T follicular helper cell (primary cell): Measurements from ENCODE around the gene FSTL4.

Experiments used
- DNase-seq: peaks from one replicate; pipeline ENCODE4 v3.0.0-alpha.2; 2020; ENCODE audit warnings: low read depth

Gene FSTL4

DNA sequence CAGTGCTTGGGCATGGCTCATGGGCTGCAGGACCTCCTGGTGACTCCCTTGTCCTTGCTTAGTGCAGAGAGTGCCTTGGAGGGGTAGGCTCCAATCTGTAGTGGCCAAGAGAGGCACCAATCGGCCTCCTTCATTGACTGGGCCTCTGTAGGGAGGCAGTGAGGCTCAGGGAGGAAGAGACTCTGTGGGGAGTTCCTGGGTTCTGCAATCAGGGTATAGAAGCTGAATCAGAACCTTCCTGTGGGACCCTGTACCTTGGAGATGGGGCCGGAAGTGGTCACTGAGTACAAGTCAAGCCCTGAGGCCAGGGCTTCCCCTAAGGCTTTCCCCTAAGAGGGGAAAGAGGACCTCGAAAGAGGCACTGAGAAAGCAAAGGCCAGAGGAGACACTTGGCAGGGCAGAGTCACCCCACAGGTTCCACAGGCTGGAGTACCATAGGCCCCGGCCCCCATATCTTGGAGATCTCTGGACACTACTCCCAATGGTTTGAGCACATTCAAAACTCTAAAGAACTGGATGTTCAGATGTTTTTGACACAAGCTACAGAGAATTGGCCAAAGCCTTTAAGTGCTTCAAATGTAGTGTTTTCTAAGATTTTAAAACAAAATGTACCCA lies 370.0 kb downstream of the FSTL4 start:
- DNase-seq: no peak

GRCh38 chr5:133241179-133242092 lies 370.9 kb downstream of the FSTL4 start:
- no peak for DNase-seq

DNA sequence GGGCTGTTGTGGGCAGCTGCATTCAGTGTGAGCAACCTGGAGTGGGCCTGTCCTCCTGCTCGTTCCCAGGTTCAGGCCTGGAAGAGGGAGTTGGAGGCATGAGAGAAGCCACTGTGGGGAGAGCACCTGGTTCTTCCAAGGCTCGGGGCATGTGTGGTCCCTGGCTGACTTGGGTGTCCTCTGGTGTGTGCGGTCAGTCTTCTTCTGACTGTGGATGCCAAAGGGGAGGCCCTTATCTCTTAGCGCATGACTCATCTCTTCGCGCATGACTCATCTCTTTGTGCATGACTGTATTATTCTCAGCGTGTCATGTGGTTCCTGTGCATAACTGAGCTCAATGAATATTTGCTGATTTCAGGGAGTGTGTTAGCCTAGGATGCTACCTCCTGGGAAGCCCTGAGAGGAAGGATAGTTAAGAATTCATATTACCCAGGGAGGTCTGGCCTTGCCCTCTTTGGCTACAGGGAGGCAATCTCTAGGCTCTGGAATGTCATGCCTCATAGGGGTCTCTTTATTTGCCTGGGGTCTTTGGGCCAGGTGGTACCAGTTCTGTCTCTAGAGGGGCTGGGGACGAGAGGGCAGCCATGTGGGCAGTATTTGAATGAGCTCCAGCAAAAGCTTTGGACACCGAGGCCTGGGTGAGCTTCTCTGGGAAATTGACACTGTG lies 371.8 kb downstream of the FSTL4 start:
- no peak for DNase-seq

DNA sequence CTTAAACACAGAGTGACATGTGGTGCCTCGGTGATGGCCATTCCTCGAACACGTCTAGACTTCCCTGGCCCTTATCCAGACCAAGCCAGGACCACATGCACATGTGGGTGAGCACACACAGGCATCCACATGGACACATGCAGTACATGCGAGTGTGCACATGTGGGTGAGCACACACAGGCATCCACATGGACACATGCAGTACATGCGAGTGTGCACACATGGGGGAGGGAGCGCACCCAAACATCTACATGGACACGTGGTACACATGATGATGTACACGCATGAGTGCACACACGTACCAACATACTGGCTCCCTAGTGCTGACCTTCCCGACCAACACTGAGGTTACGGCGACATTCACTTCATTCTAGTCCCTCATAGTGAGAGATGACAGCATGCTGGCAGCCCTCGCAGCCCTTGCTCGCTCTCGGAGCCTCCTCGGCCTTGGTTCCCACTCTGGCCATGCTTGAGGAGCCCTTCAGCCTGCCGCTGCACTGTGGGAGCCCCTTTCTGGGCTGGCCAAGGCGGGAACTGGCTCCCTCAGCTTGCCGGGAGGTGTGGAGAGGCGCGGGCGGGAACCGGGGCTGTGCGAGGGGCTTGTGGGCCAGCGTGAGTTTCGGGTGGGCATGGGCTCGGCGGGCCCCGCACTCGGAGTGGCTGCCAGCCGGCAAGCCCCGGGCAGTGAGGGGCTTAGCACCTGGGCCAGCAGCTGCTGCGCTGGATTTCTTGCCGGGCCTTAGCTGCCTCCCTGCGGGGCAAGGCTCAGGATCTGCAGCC lies 373.7 kb downstream of the FSTL4 start:
- no peak for DNase-seq

DNA sequence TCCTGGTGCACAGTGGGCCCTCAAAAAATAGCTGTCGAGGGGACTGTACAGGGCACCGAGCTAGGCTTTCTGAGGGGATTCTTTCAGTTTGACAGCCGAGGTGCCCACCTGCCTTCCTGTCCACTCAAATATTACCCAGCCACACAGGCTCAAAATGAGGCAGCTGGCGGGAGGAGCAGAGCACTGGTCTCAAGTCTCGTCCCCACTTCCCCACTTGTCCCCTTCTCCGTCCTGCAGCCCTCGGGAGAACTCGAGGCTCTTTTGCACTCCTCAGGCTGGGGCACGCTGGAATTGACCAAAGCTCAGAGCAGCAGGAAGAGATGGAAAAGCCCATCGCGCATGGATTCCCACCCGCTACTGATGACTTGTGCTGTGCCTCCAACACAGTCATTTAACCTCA lies 375.4 kb downstream of the FSTL4 start:
- no peak for DNase-seq

DNA sequence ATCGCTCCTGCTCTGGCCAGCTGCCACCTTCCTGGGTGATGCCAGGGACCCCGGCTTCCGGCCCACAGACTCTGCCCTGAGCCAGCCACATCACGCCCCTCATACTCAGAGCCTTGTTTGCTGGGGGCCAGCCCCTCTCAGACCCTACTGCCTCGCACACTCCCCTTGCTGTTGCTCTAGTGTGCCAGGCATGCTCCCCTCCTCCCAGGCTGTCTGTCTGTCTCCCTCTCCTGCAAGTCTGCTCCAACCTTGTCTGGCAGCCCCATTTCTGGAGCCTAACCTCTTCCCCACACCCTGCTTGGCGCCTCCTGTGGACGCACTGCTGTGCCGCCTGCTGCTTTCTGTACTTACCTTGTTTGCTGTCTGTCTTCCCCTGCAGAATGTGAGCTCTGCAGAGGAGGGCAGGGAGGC lies 375.8 kb downstream of the FSTL4 start:
- no peak for DNase-seq

DNA sequence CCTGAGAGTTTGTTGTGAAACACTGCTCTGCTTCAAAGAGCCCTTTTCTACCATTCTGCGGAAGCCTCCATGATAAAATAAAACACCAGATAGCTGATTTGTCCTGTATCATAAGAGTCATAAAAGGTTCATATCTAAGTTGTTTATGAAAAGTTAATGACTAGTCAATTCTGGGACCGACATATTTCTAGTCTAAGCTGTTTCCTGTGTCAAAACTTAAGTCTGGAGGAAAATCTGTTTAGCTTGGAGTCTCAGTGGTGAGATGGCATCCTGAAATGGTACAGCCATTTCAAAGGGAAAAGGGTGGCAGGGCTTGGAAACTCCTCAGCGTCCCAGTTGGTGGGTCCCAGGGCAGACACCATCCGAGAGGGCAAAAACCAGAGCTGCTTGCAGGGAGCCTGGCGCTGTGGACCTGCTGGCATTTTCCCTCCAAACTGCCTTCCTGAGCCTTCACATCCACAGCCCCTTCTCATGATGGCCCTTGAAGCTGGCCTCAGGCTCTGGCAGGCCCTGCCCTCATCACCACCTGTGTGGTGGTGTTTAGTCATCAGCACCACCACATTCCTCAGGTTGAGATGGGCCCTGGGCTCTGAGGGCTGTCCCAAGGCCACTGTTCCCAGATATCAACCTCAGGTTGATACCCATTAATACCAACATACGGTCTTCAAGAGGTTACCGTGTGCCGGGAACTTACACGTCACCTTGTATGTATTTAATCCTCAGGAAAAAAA lies 376.5 kb downstream of the FSTL4 start:
- DNase-seq: no peak

- no peak for DNase-seq
Measured at GRCh38 chr5:133234911-133235310, 377.4 kb downstream of the FSTL4 start.

DNA sequence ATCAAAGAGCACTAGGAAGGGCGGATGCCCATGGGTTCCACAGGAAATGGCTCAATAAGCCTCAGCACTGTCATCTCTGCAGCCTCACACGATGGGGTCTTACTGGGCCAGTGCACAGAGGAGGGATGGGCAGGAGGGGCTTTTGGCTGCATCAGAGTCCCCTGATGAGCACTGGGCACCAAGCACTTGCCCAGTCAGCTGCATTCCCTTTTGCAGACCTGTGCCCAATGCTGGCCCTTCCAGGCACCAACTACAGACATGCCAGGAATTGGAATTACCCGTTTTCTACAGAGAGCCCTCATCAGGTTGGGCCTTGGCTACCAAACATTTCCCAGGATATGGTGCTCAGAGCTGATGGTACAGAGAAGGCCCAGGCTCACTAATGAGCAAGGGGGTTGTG lies 378.1 kb downstream of the FSTL4 start:
- no peak for DNase-seq

DNA sequence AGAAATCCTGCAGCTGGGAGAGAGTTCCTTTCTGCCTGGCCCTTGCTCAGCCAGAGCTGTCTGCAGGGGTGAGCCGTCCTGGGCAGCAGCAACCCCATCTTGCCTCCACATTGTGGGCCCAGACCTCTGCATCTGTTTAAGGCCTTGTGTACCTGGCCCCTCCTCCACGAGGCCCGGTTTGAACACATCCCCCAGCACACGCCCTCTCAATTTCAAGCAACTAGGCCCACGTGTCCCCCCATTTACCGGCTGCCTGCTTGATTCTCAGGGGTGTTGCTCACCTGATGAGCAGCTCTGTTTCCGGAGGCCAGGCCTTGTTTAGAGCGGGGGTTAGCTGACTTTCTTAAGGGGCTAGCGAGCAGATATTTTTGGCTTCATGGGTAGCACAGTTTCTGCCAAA lies 378.7 kb downstream of the FSTL4 start:
- no peak for DNase-seq

DNA sequence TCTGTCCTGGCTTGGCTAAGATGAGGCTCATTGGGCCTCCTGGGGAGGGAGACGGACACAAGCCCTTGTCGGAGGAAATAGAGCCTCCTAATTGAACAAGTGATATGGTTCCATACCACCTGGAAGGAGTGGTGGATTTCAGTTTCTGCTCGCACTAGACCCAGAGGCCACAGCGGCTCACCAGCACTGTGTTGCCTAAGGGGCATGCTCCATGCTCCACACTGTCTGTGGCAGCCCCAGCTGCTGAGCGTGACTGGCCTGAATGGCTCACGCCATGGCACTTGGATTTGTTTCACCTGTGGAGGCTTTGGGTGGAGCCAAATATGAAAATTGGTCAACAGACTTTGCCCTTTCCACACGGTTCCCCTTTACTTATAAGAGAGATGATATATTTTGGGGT lies 379.4 kb downstream of the FSTL4 start:
- no peak for DNase-seq

- no peak for DNase-seq
Measured at GRCh38 chr5:133232435-133232834, 379.9 kb downstream of the FSTL4 start.

DNA sequence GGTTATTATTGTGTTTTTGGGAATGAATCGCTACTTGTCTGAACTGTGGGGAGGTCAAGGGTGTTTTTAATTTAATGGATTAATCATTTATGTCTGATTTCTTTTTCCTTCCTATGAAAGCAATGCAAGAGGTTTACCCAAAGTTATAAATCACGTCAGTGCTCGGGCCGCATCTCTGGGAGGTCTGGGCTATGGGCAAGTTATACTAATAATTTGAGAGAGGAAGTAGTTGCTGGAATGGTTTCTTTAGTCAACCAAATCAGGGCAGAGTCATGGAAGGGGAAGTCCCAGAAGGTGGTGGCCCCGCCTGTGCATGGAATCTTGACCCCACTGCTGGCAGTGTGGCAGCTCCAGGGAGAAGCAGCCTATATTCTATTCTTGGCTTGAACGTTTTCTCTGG lies 380.3 kb downstream of the FSTL4 start:
- DNase-seq: no peak

DNA sequence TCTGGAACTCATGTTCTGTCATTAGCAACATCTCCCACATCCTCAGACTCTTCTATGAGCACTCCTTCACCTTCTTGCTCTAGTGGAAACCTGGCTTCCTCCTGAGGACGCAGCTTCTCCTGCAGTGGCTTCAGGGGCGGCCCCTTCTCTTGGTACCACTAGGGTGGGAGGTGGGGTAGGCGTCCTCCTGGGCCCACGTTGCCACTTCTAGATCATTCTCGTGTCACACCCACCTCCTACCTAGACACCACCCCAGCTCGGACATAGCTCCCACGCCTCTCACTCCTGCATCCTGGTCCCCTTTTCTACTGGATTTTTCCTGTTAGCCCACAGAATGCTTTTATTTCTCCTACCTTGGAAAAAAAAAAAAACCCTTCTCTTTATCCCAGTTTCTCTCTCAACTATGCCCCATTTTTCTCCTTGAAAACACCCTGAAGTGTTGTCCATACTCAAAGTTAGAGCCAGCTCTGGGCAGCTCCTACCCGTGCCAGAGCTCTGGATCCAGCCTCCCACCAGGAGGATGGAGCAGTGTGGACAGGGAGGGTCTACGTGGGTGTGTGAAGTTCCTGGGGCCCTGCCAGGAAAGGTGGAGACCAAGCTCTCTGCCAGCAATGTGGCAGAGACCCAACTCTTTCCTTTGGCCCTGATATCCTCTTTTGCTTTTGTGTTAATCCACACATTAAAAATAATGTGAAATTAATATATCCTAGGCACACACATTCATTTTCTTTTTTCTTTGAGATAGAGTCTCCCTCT lies 381.3 kb downstream of the FSTL4 start:
- DNase-seq: no peak

GRCh38 chr5:133229931-133230664 lies 382.2 kb downstream of the FSTL4 start:
- no peak for DNase-seq

DNA sequence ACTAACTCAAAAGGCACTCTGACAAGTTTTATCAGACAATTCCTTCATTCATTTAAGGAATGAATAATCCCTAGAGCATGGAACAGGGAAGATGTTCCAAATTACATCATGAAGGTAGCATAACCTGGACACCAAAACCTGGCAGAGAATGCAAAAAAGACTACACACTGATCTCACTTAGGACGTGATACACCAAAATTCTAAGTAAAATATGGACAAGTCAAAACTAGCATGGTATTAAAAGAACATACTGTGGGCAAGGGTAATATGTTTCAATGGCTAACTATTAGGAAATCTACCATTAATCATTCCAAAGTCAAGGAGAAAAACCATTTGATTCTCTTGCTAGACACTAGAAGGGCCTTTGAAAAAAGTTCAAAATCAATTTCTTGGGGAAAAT lies 384.0 kb downstream of the FSTL4 start:
- DNase-seq: no peak

GRCh38 chr5:133227897-133228296 lies 384.4 kb downstream of the FSTL4 start:
- no peak for DNase-seq

- DNase-seq: no peak
Measured at GRCh38 chr5:133227082-133227481, 385.3 kb downstream of the FSTL4 start.

GRCh38 chr5:133226186-133226585 lies 386.2 kb downstream of the FSTL4 start:
- DNase-seq: no peak

GRCh38 chr5:133225671-133226152 lies 386.6 kb downstream of the FSTL4 start:
- DNase-seq: no peak
